ENCODE data around the gene NEURL1.
"Not testable (repeated sequence)": the region's sequence is repeated elsewhere in the genome, so short reads cannot be mapped to it uniquely, and the experiment has no call there.

The NEURL1 gene

DNA sequence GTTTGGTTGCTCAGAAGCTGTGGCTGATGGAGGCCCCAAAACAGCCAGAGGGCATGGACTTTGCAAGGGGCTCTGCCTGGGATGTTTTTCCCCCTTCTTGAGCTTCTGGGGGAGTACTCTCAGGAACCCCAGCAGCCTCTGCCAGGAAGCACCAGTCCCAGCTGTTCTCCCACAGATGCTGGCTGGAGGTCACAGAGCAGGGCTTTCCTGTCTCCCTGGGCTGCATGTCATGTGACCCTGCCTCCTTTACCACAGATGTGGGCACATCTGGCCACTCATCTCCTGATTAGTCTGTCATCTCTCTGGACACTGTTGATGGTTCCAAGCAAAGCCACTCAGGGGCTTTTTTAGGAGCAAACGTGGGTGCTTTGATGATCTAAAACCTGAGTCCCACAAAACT is 136.7 kb downstream of the NEURL1 start:
- DNase-seq: no peak

DNA sequence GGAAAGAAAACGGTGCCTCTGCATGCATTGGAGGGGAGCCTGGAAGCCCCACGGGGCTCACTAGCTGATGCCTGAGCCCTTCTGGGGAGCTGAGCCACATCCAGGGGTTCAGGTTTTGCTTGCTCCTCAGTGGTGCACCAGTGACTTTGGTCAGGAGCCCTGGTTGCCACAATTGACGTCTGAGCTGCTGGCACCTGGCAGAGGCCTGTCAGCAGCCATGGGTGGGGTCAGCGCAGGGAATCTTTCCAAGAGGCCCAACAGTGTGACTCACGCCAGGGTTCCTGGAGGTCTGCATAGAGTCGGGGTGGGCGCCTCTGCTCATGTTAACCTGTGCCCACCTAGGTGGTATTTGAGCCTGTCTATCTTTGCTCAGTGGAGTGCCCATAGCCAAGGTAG is 138.7 kb downstream of the NEURL1 start:
- DNase-seq: no peak

DNA sequence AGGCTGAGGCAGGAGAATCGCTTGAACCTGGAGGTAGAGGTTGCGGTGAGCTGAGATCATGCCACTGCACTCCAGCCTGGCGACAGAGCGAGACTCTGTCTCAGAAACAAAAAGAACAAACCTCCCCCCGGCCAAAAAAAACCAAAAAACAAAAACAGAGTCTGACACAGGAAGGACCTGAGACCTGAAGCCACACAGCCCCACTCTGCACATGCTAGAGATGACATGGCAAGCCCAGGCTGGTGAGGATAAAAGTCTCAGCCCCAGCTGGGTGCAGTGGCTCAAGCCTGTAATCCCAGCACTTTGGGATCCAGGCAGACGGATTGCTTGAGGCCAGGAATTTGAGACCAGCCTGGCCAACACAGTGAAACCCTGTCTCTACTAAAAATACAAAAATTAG is 139.4 kb downstream of the NEURL1 start:
- not testable (repeated sequence) for DNase-seq

DNA sequence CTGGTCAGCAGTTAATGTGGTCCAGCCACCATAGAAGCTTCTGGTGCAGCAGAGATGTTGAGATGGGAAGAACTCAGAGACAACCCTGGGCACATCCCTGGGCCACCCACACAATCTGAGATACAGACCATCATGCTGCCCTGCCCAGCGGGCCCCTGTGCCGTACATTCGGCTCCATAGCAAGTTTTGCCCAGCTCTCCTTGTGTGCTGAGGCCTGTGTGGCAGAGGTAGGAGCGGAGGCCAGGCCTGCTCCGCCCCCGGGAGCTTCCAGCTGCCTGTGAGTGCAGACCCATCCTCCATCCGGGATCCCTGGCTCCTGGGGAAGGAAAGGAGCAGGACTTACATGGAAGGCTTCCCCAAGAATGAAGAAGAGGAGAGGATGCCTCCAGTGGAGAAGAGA is 140.3 kb downstream of the NEURL1 start:
- no peak for DNase-seq

DNA sequence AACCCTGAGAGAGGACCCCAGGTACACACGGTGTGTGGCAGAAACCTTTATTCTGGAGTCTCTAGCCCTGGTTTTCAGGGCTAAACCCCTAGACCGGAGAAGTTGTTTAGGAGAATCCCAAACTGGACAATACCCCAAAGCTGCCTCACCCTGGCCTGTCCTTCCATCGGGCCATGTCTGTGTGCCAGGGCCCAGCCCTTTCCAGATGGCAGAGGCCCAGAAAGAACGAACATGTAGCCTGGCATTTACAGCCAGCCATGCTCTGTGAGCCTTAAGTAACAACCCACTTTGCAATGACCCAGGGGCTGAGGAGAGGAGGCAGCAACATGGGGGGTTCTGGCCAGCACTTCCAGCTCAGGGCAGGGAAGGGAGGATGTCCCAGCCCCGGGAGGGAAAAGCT is 142.1 kb downstream of the NEURL1 start:
- DNase-seq: no peak

- no peak for DNase-seq
Measured at GRCh38 chr10:103636492-103636891, 143.0 kb downstream of the NEURL1 start.

GRCh38 chr10:103637011-103637410 is 143.5 kb downstream of the NEURL1 start:
- no peak for DNase-seq

DNA sequence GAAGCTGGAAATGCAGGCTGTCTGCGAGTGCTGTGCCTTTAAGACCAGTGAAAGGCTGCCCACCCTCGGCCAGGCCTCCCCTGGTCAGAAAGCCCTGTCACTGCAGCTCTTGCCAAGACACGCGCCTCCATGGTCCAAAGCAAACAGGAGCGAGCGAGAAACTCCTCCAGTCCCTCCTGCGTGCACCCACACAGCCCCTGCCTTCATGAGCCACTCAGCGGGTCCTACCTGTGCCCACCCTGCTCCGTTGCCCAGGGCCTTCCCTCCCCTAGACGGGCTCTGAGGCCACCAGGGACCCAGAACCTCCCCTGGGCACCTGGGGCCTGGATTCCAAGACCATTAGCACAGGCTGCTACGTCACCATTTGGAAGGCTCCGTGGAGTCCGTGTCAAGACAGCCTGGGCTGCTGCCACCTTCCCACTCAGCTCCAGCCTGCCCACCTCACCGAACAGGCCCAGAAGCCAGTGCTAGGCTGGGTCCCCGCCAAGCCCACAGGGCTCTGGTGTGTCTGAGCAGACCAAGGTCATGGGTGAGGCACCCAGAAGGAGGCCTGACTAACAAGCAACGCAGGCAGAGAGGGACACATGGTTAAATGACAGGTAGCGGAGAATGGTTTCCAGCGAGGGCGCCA is 144.5 kb downstream of the NEURL1 start:
- no peak for DNase-seq

GRCh38 chr10:103638948-103639347 is 145.4 kb downstream of the NEURL1 start:
- DNase-seq: no peak

DNA sequence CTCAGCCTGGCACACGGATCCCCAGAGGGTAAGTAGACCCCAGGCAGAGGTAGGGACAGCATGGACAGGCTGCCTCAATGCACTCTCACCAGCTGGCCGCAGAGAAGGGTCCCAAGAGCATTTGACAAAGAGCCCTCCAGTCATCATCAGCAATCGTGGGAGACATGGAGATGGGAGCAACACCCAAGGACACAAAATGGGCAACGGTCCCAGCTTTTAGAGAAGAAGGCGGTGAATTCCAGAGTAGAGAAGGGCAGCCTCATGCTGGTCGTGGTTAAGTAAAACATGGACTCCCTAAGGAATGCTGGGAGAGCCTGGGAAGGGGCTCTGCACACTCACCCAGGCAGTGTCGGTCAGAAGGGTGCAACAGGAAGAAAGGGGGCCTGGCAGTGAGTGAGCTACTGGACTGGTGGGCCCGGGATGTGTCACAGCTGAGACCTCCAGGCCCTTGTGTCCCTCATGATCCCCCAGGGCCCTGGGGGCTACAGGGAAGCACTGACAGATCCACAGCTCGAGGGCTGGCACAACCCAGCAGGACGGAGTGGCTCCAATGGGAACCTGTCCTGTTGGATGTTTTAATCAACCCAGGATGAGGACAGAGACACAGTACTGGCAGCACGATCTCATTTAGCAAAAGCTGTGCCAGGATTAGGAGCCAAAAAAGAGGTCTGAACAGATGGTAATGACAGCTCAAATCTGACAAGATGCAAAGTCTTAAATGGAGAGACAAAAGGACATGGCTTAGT is 147.1 kb downstream of the NEURL1 start:
- no peak for DNase-seq

DNA sequence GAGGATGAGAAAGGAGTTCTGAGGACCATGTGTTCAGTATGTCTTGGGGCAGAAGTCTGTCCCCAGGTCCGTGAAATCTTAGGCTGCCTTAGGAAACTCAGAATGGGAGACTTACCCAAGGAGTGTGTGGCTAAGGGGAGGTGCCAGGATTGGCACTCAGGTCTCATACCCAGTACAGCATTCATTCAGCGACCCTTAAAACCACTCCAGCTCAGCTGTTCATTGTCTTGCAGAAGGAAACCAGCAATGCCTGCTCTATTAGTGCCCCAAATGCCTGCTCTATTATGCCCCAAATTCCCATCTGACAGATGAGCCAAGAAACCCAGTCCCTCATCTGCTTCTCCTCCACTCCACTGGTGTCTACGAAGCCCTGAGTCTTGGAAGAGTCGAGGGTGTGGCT is 147.8 kb downstream of the NEURL1 start:
- no peak for DNase-seq

Measured in T1000 (cell line).